IMR-90 (cell line): ENCODE measurements around the gene TMEM204. TPM values are rescaled to one million over a fixed set of nuclear protein-coding genes. Genes with fewer than 3 reads are reported as not detected.

Experiments used
- ATAC-seq: fragments of 200-7000 bp; cut with Tn5 transposase; 2 replicates; pipeline ENCODE4 v1.9.1; 2020; ENCODE audit warnings: low read depth, mild to moderate bottlenecking, moderate library complexity
- BruUV-seq: library from RNA; stranded (reverse); fragments of 400-500 nt; replicated peaks from 2 replicates; lab custom pipeline; 2021; lab: Mats Ljungman, UMichigan
- CTCF ChIA-PET: fragments of 300-600 bp; formaldehyde crosslinking; extraction: SDS; loops from one replicate; lab custom pipeline; 2021; ENCODE audit warnings: antibody characterized with exemption; lab: Yijun Ruan, JAX
- POLR2A ChIA-PET: fragments of 300-600 bp; sonication (Branson Sonifier 250); formaldehyde crosslinking; loops from one replicate; lab custom pipeline; 2022; ENCODE audit warnings: antibody characterized with exemption; ENCODE audit not compliant: unreplicated experiment; lab: Charles Lee
- DNase-seq: peaks from one replicate; pipeline ENCODE4 v3.0.0; 2013
- H2AFZ ChIP-seq: replicated peaks from 2 replicates; pipeline ENCODE3; 2013; ENCODE audit warnings: low read length, mild to moderate bottlenecking; ENCODE audit not compliant: poor library complexity
- H2AK5ac ChIP-seq: 2 replicates; pipeline ENCODE4 v1.6.1; 2013; ENCODE audit warnings: low read depth, low read length, inconsistent platforms
- H2AK9ac ChIP-seq: replicated peaks from 2 replicates; pipeline ENCODE3; 2013; ENCODE audit warnings: mild to moderate bottlenecking, low read depth, low read length, moderate library complexity; ENCODE audit not compliant: poor library complexity
- H2BK120ac ChIP-seq: 2 replicates; pipeline ENCODE4 v1.6.1; 2013; ENCODE audit warnings: low read depth, low read length, inconsistent platforms
- H2BK15ac ChIP-seq: 3 replicates; pipeline ENCODE4 v1.6.1; 2013; ENCODE audit warnings: low read depth, low read length, inconsistent platforms
- H2BK20ac ChIP-seq: 2 replicates; pipeline ENCODE4 v1.6.1; 2013; ENCODE audit warnings: low read depth, mild to moderate bottlenecking, inconsistent platforms, low read length, moderate library complexity
- H2BK5ac ChIP-seq: 2 replicates; pipeline ENCODE4 v1.6.1; 2013; ENCODE audit warnings: mild to moderate bottlenecking, low read depth, low read length, inconsistent platforms; ENCODE audit not compliant: poor library complexity, severe bottlenecking
- H3K14ac ChIP-seq: replicated peaks from 2 replicates; pipeline ENCODE4 v1.6.1; 2013; ENCODE audit warnings: low read depth, low read length, inconsistent platforms
- H3K18ac ChIP-seq: 2 replicates; pipeline ENCODE4 v1.6.1; 2013; ENCODE audit warnings: low read depth, low read length, control low read depth
- H3K23ac ChIP-seq: 2 replicates; pipeline ENCODE4 v1.6.1; 2013; ENCODE audit warnings: low read depth, low read length, inconsistent platforms
- H3K27ac ChIP-seq: 2 replicates; pipeline ENCODE4 v1.5.1; 2013; ENCODE audit warnings: mild to moderate bottlenecking, control low read depth, low read length; ENCODE audit not compliant: insufficient read depth
- H3K27me3 ChIP-seq: 2 replicates; pipeline ENCODE4 v1.6.1; 2013; ENCODE audit warnings: low read length; ENCODE audit not compliant: control insufficient read depth, insufficient read depth
- H3K36me3 ChIP-seq: 2 replicates; pipeline ENCODE4 v1.6.1; 2013; ENCODE audit warnings: low read length, mixed read lengths; ENCODE audit not compliant: control insufficient read depth, insufficient read depth
- H3K4ac ChIP-seq: 2 replicates; pipeline ENCODE4 v1.6.1; 2013; ENCODE audit warnings: low read depth, low read length, inconsistent platforms
- H3K4me1 ChIP-seq: 2 replicates; pipeline ENCODE4 v1.6.1; 2013; ENCODE audit warnings: low read length, mixed read lengths; ENCODE audit not compliant: control insufficient read depth, insufficient read depth
- H3K4me2 ChIP-seq: 2 replicates; pipeline ENCODE4 v1.6.1; 2013; ENCODE audit warnings: low read depth, mild to moderate bottlenecking, control low read depth, low read length, moderate library complexity
- H3K4me3 ChIP-seq: 2 replicates; pipeline ENCODE4 v1.5.1; 2013; ENCODE audit warnings: low read depth, mild to moderate bottlenecking, control low read depth, low read length, moderate library complexity; ENCODE audit not compliant: insufficient read depth
- H3K56ac ChIP-seq: 2 replicates; pipeline ENCODE4 v1.6.1; 2013; ENCODE audit warnings: low read length, inconsistent platforms; ENCODE audit not compliant: insufficient read depth; ENCODE audit errors: extremely low read depth
- H3K79me1 ChIP-seq, 2 experiments: 2 replicates each; pipeline ENCODE4 v1.6.1; 2013; ENCODE audit warnings: low read length in 2 of 2, inconsistent platforms in 1 of 2, low read depth in 1 of 2
- H3K9ac ChIP-seq: 2 replicates; pipeline ENCODE4 v1.6.1; 2013; ENCODE audit warnings: low read depth, low read length, control low read depth
- H3K9me1 ChIP-seq: 2 replicates; pipeline ENCODE4 v1.6.1; 2013; ENCODE audit warnings: low read length, inconsistent platforms; ENCODE audit not compliant: insufficient read depth
- H3K9me3 ChIP-seq: 2 replicates; pipeline ENCODE4 v1.6.1; 2013; ENCODE audit warnings: low read length; ENCODE audit not compliant: control insufficient read depth, insufficient read depth
- H4K20me1 ChIP-seq: 2 replicates; pipeline ENCODE4 v1.6.1; 2013; ENCODE audit warnings: low read length, inconsistent platforms; ENCODE audit not compliant: insufficient read depth
- H4K5ac ChIP-seq: 2 replicates; pipeline ENCODE4 v1.6.1; 2013; ENCODE audit warnings: mild to moderate bottlenecking, low read depth, low read length, control low read depth
- H4K8ac ChIP-seq, 2 experiments: 2 replicates each; pipeline ENCODE4 v1.6.1; 2013; ENCODE audit warnings: low read depth in 2 of 2, low read length in 2 of 2, control low read depth in 1 of 2, inconsistent platforms in 1 of 2
- H4K91ac ChIP-seq: 2 replicates; pipeline ENCODE4 v1.6.1; 2013; ENCODE audit warnings: low read depth, low read length, inconsistent platforms; ENCODE audit not compliant: insufficient read depth
- CEBPB ChIP-seq: IDR thresholded peaks from 2 replicates; pipeline ENCODE4 v1.6.1; 2012; ENCODE audit warnings: low read depth, low read length, improper control_type of control experiment
- CTCF ChIP-seq: conservative IDR thresholded peaks from 2 replicates; pipeline ENCODE4 v1.5.1; 2012; ENCODE audit warnings: mild to moderate bottlenecking, low read depth, low read length, improper control_type of control experiment
- MAFK ChIP-seq: IDR thresholded peaks from 2 replicates; pipeline ENCODE4 v1.6.1; 2012; ENCODE audit warnings: low read depth, low read length, improper control_type of control experiment
- MAZ ChIP-seq: IDR thresholded peaks from 2 replicates; pipeline ENCODE4 v1.6.1; 2012; ENCODE audit warnings: low read depth, mild to moderate bottlenecking, low read length, improper control_type of control experiment, moderate library complexity, borderline replicate concordance
- NFE2L2 ChIP-seq: fragments of 150-350 bp; IDR thresholded peaks from 2 replicates; pipeline ENCODE4 v1.6.1; 2016; ENCODE audit warnings: low read depth, mild to moderate bottlenecking, low read length
- POLR2A ChIP-seq: IDR thresholded peaks from 2 replicates; pipeline ENCODE4 v1.6.1; 2012; ENCODE audit warnings: mild to moderate bottlenecking, low read depth, low read length
- RAD21 ChIP-seq: IDR thresholded peaks from 2 replicates; pipeline ENCODE4 v1.6.1; 2012; ENCODE audit warnings: low read length, improper control_type of control experiment
- RFX5 ChIP-seq: IDR thresholded peaks from 2 replicates; pipeline ENCODE4 v1.8.0; 2012; ENCODE audit warnings: low read depth, mild to moderate bottlenecking, low read length, moderate library complexity
- USF2 ChIP-seq: fragments of 150-350 bp; IDR thresholded peaks from 2 replicates; pipeline ENCODE4 v1.6.1; 2017; ENCODE audit warnings: mild to moderate bottlenecking, antibody characterized with exemption, low read length, low read depth
- WGBS, 2 experiments: methylation state at CpG; one replicate each; pipeline versions ENCODE4 v1.1.5 to v1.1.7; 2013; ENCODE audit warnings: missing lambda C conversion rate in 2 of 2; ENCODE audit not compliant: insufficient read length in 1 of 2; ENCODE audit errors: extremely low coverage in 2 of 2; 5-methylcytosine and 5-hydroxymethylcytosine counted together
- dilution Hi-C: fragments of 300-500 bp; cut with HindIII; formaldehyde crosslinking; loops from one replicate; pipeline ENCODE4 v1.14.3; 2018; ENCODE audit warnings: low sequenced_read_pairs; ENCODE audit not compliant: unreplicated experiment
- in situ Hi-C: fragments of 300-500 bp; cut with MboI; formaldehyde crosslinking; loops from 3 replicates; pipeline ENCODE4 v1.14.3; 2019; ENCODE audit warnings: low sequenced_read_pairs, inconsistent platforms, mixed read lengths
- intact Hi-C: fragments of 100-400 bp; cut with micrococcal nuclease; formaldehyde crosslinking; loops from 2 replicates; pipeline ENCODE4 v1.10.0; 2022
- polyA plus RNA-seq, 3 experiments: library from polyadenylated mRNA; depleted of rRNA; stranded (reverse); fragments of >200 nt; gene quantifications; 2 replicates each; pipeline ENCODE4 v1.2.3, GENCODE V29; 2012; ENCODE audit warnings: low replicate concordance in 1 of 3
- total RNA-seq: library from RNA; depleted of rRNA; stranded (reverse); fragments of >200 nt; gene quantifications from 2 replicates; pipeline ENCODE4 v1.2.3, GENCODE V29; 2012

TMEM204 gene
- total and polyA plus RNA-seq, 2 of the 4 experiments (the other 2 are of a cell fraction), result 7.0 to 12.3 TPM

- TF ChIP-seq MAFK (no peak), CTCF (no peak), NFE2L2 (no peak), RFX5 (no peak), CEBPB (no peak), MAZ (no peak), POLR2A (no peak), RAD21 (no peak), USF2 (no peak)
- CTCF ChIA-PET, result interaction anchor here (0.6 kb wide), 1 partner anchor 30 kb away, joined by 3 read pairs; no protein-coding TSS in a partner anchor
- H4K8ac ChIP-seq, result no peak overlapping the region
- no peak overlapping the region for H3K56ac ChIP-seq
- no peak overlapping the region for H4K91ac ChIP-seq
- DNase-seq (no peak), ATAC-seq (no peak)
- no peaks in the 10 kb centered on the region for H3K9me3 ChIP-seq
- no peaks in the 10 kb centered on the region for H3K27me3 ChIP-seq
- H3K4me3 ChIP-seq, result no peak overlapping the region
- H3K14ac ChIP-seq, result no peak overlapping the region
- H3K27ac ChIP-seq, result no peak overlapping the region
- H4K20me1 ChIP-seq, result no peaks in the 10 kb centered on the region
- H3K4me1 ChIP-seq, result no peaks in the 10 kb centered on the region
- H2BK120ac ChIP-seq, result no peak overlapping the region
- POLR2A ChIA-PET, result no interaction called here
- H3K23ac ChIP-seq, result no peak overlapping the region
- no peak overlapping the region for H3K4ac ChIP-seq
- H2BK15ac ChIP-seq, result no peak overlapping the region
- H3K9me1 ChIP-seq, result peaks cover 3% of the 10 kb centered on the region; the same call in 1 of the 2 replicates
- no peak overlapping the region for H3K9ac ChIP-seq
- no peak overlapping the region for H2BK20ac ChIP-seq
- no TSS peak for BruUV-seq
- in situ Hi-C loops, result no loop called here
- intact Hi-C loops, result no loop called here
- H2AFZ ChIP-seq, result no peak overlapping the region
- no peak overlapping the region for H2AK9ac ChIP-seq
- peaks cover 15% of the 10 kb centered on the region; the same call in 1 of the 2 replicates for H3K36me3 ChIP-seq
- H2AK5ac ChIP-seq, result no peak overlapping the region
- H3K4me2 ChIP-seq, result no peak overlapping the region
- no peaks in the 10 kb centered on the region for H3K79me1 ChIP-seq
- dilution Hi-C loops, result no loop called here
- no peak overlapping the region for H2BK5ac ChIP-seq
- 80% methylated on average over 4 of the region's 5 CpGs; no CpG with 5 or more reads in 1 of the 2 experiments for WGBS, 2 experiments
- no peak overlapping the region for H4K5ac ChIP-seq
- H3K18ac ChIP-seq, result no peak overlapping the region
Measured at GRCh38 chr16:1573301-1573700, 39.8 kb downstream of the TMEM204 start.
